ENCODE data around the gene PRSS2.

- no peak for TF ChIP-seq ZNF398 (CRISPR knock-in tag; IDR thresholded peaks at IDR 0.05)
- TF ChIP-seq EHMT2 (IDR thresholded peaks at IDR 0.05), result no peak
- no peak for TF ChIP-seq JUN (IDR thresholded peaks at IDR 0.05; ENCODE audit: borderline replicate concordance, low read depth, low read length)
- no peak for TF ChIP-seq JUN (CRISPR knock-in tag; IDR thresholded peaks at IDR 0.05; ENCODE audit: borderline replicate concordance)
- no peak for TF ChIP-seq MIER1 (IDR thresholded peaks at IDR 0.05; ENCODE audit: low read depth)
Observed at GRCh38 chr7:142773230-142773629, 2.5 kb downstream of the PRSS2 start.

All from K562 (cell line).